ENCODE data around the gene TBX5.

TBX5 gene

GRCh38 chr12:114406316-114406983 is 506 bp upstream of the TBX5 start:
- Histone ChIP-seq H4K20me1 (ENCODE audit: control insufficient read depth, insufficient read depth, low read depth, low read length) (no peaks in the 10 kb centered on the region), H3K27ac (ENCODE audit: low read depth, low read length) (no peak overlapping the region), H3K79me2 (ENCODE audit: control insufficient read depth, low read length) (no peaks in the 10 kb centered on the region), H3K9me3 (ENCODE audit: control insufficient read depth, insufficient read depth, low read length) (no peaks in the 10 kb centered on the region), H3K4me2 (ENCODE audit: low read length) (no peak overlapping the region), H3K36me3 (ENCODE audit: control insufficient read depth, low read length) (no peaks in the 10 kb centered on the region), H3K4me1 (ENCODE audit: control insufficient read depth, low read length) (no peaks in the 10 kb centered on the region), H3K4me3 (ENCODE audit: low read length) (no peak overlapping the region), H3F3A (ENCODE audit: control insufficient read depth, insufficient read depth) (no peaks in the 10 kb centered on the region), H3K27me3 (ENCODE audit: control insufficient read depth, low read length) (no peaks in the 10 kb centered on the region), H3K9me2 (replicated peaks; ENCODE audit: control insufficient read depth, low read length) (no peaks in the 10 kb centered on the region)
- TF ChIP-seq EZH2phosphoT487 (IDR thresholded peaks at IDR 0.05; ENCODE audit: borderline replicate concordance, low read length) = no peak
- TF ChIP-seq, protein P1, sequence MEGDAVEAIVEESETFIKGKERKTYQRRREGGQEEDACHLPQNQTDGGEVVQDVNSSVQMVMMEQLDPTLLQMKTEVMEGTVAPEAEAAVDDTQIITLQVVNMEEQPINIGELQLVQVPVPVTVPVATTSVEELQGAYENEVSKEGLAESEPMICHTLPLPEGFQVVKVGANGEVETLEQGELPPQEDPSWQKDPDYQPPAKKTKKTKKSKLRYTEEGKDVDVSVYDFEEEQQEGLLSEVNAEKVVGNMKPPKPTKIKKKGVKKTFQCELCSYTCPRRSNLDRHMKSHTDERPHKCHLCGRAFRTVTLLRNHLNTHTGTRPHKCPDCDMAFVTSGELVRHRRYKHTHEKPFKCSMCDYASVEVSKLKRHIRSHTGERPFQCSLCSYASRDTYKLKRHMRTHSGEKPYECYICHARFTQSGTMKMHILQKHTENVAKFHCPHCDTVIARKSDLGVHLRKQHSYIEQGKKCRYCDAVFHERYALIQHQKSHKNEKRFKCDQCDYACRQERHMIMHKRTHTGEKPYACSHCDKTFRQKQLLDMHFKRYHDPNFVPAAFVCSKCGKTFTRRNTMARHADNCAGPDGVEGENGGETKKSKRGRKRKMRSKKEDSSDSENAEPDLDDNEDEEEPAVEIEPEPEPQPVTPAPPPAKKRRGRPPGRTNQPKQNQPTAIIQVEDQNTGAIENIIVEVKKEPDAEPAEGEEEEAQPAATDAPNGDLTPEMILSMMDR (IDR thresholded peaks at IDR 0.05; ENCODE audit: low read depth, low read length, poor library complexity, severe bottlenecking) = no peak

GRCh38 chr12:114404926-114405518 is 922 bp downstream of the TBX5 start:
- H4K20me1 ChIP-seq (ENCODE audit: control insufficient read depth, insufficient read depth, low read depth, low read length) = no peaks in the 10 kb centered on the region
- H3K27me3 ChIP-seq (ENCODE audit: control insufficient read depth, low read length) = no peaks in the 10 kb centered on the region
- H3K36me3 ChIP-seq (ENCODE audit: control insufficient read depth, low read length) = no peaks in the 10 kb centered on the region
- no peaks in the 10 kb centered on the region for H3K4me1 ChIP-seq (ENCODE audit: control insufficient read depth, low read length)
- H3K79me2 ChIP-seq (ENCODE audit: control insufficient read depth, low read length) = no peaks in the 10 kb centered on the region
- H3K4me3 ChIP-seq (ENCODE audit: low read length) = no peak overlapping the region
- TF ChIP-seq, protein P1 (IDR thresholded peaks at IDR 0.05; ENCODE audit: low read depth, low read length, poor library complexity, severe bottlenecking) = no peak
- no peak for TF ChIP-seq EZH2phosphoT487 (IDR thresholded peaks at IDR 0.05; ENCODE audit: borderline replicate concordance, low read length)
- no peak overlapping the region for H3K27ac ChIP-seq (ENCODE audit: low read depth, low read length)
- H3F3A ChIP-seq (ENCODE audit: control insufficient read depth, insufficient read depth) = no peaks in the 10 kb centered on the region
- H3K9me3 ChIP-seq (ENCODE audit: control insufficient read depth, insufficient read depth, low read length) = no peaks in the 10 kb centered on the region
- no peak overlapping the region for H3K4me2 ChIP-seq (ENCODE audit: low read length)
- H3K9me2 ChIP-seq (replicated peaks; ENCODE audit: control insufficient read depth, low read length) = no peaks in the 10 kb centered on the region

DNA sequence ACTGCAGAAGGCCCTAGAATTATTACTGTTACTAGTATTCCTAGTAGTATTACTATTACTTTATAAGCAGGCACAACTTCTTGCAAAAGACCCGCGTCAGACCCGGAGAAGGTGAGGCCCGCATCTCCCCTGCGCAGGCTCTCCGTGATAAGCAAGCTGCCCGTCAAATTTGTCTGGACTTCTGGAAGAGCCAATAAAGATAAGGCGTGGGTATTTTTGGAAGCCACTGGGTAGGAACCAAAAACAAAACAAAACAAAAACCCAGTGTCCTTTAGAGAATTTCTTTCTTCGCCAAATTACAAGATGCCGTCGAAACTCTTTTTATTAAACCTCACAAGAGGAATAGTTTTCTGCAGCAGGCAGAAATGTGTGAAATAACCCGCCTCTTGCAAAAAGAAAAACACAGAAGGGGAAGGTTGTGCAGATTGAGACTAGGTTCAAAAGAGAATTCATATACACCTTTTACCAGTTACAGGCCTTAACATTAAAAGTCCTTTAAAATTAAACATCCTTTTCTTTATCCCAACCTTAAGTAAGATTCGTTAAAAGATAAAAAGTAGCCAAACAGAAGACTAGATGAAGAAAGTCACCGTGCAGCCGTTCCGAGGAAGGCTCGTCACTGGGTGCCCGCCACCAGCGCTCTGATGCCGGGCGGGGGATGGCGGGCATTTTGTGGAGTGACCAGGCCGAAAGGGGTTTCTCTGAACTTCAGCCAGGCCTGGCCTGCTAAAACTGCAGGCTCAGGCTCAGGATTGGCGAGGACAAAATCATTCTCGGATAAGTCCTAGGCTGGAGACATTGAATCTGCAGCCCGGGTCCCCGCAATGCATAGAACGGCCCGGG is 1.6 kb downstream of the TBX5 start:
- H3K27ac ChIP-seq (ENCODE audit: low read depth, low read length) = no peak overlapping the region
- no peaks in the 10 kb centered on the region for H3K79me2 ChIP-seq (ENCODE audit: control insufficient read depth, low read length)
- H3K9me2 ChIP-seq (replicated peaks; ENCODE audit: control insufficient read depth, low read length) = no peaks in the 10 kb centered on the region
- H3K4me3 ChIP-seq (ENCODE audit: low read length) = no peak overlapping the region
- no peak for TF ChIP-seq EZH2phosphoT487 (IDR thresholded peaks at IDR 0.05; ENCODE audit: borderline replicate concordance, low read length)
- H4K20me1 ChIP-seq (ENCODE audit: control insufficient read depth, insufficient read depth, low read depth, low read length) = no peaks in the 10 kb centered on the region
- H3K4me1 ChIP-seq (ENCODE audit: control insufficient read depth, low read length) = no peaks in the 10 kb centered on the region
- H3K27me3 ChIP-seq (ENCODE audit: control insufficient read depth, low read length) = no peaks in the 10 kb centered on the region
- H3K4me2 ChIP-seq (ENCODE audit: low read length) = no peak overlapping the region
- H3K36me3 ChIP-seq (ENCODE audit: control insufficient read depth, low read length) = no peaks in the 10 kb centered on the region
- H3F3A ChIP-seq (ENCODE audit: control insufficient read depth, insufficient read depth) = no peaks in the 10 kb centered on the region
- H3K9me3 ChIP-seq (ENCODE audit: control insufficient read depth, insufficient read depth, low read length) = no peaks in the 10 kb centered on the region

All from DOHH2 (cell line).